ENCODE results near the gene ABCG4. TPM values are rescaled to one million over a fixed set of nuclear protein-coding genes. Genes with fewer than 3 reads are reported as not detected.
"Not testable (repeated sequence)": the region's sequence is repeated elsewhere in the genome, so short reads cannot be mapped to it uniquely, and the experiment has no call there.

ABCG4 gene
- total RNA-seq, 3 donors from 2014 or later = 0.16 TPM; not detected in 2

DNA sequence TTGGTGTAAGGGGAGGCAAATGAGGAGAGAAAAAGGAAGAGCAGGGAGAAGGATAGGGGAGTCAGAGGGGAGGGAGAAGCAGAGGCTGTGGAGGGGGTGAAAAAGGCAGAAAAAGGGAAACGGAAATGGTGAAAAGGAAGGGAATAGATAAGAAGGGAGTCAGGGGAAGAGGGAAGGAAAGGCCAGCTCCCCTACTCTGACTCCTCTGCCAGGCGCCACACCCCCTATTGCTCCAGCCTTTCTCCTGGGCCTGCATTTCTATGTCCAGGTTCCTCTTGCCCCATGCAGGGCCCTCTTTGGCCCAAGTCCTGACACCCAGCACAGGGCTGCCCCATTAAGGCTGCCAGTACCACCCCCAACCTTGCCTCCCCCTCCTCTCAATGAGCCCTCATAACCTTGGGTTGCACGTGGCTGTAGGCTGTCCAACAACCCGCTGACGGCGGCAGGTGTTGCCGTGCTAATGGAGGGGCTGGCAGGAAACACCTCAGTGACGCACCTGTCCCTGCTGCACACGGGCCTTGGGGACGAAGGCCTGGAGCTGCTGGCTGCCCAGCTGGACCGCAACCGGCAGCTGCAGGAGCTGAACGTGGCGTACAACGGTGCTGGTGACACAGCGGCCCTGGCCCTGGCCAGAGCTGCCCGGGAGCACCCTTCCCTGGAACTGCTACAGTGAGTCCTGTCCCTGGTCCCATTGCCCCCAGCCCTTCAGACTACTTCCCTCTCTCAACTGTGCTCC is 33.0 kb downstream of the ABCG4 start:
- no peaks in the 10 kb centered on the region for H3K4me1 ChIP-seq
- no peaks in the 10 kb centered on the region for H3K36me3 ChIP-seq
- TF ChIP-seq POLR2A (IDR thresholded peaks at IDR 0.05) (no peak), POLR2AphosphoS5 (IDR thresholded peaks at IDR 0.05) (no peak)
- TF ChIP-seq, protein P1, sequence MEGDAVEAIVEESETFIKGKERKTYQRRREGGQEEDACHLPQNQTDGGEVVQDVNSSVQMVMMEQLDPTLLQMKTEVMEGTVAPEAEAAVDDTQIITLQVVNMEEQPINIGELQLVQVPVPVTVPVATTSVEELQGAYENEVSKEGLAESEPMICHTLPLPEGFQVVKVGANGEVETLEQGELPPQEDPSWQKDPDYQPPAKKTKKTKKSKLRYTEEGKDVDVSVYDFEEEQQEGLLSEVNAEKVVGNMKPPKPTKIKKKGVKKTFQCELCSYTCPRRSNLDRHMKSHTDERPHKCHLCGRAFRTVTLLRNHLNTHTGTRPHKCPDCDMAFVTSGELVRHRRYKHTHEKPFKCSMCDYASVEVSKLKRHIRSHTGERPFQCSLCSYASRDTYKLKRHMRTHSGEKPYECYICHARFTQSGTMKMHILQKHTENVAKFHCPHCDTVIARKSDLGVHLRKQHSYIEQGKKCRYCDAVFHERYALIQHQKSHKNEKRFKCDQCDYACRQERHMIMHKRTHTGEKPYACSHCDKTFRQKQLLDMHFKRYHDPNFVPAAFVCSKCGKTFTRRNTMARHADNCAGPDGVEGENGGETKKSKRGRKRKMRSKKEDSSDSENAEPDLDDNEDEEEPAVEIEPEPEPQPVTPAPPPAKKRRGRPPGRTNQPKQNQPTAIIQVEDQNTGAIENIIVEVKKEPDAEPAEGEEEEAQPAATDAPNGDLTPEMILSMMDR (IDR thresholded peaks at IDR 0.05) = no peak
- no peak overlapping the region for H3K4me3 ChIP-seq
- intact Hi-C loops (cut with DNase I; ENCODE audit: low total_unique reads) = no loop called here
- DNase-seq (ENCODE audit: low spot score in 2 of 2) = no peak
- peaks cover 0 to 2% of the 10 kb centered on the region in 2 donors for H3K27me3 ChIP-seq
- no peak overlapping the region for H3K27ac ChIP-seq
- H3K9me3 ChIP-seq = no peaks in the 10 kb centered on the region

DNA sequence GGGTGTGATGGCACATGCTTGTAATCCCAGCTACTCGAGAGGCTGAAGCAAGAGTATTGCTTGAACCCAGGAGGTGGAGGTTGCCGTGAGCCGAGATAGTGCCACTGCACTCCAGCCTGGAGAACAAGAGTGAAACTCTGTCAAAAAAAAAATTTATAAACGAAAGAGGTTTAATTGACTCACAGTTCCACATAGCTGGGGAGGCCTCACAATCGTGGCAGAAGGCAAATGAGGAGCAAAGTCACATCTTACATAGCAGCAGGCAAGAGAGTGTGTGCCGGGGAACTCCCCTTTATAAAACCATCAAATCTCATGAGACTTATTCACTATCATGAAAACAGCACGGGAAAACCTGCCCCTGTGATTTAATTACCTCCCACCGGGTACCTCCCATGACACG is 35.5 kb downstream of the ABCG4 start:
- H3K9me3 ChIP-seq; H3K36me3 ChIP-seq; H3K27me3 ChIP-seq; H3K27ac ChIP-seq; intact Hi-C loops (cut with DNase I; ENCODE audit: low total_unique reads); DNase-seq (ENCODE audit: low spot score in 2 of 2); H3K4me3 ChIP-seq; H3K4me1 ChIP-seq: not testable (repeated sequence)

DNA sequence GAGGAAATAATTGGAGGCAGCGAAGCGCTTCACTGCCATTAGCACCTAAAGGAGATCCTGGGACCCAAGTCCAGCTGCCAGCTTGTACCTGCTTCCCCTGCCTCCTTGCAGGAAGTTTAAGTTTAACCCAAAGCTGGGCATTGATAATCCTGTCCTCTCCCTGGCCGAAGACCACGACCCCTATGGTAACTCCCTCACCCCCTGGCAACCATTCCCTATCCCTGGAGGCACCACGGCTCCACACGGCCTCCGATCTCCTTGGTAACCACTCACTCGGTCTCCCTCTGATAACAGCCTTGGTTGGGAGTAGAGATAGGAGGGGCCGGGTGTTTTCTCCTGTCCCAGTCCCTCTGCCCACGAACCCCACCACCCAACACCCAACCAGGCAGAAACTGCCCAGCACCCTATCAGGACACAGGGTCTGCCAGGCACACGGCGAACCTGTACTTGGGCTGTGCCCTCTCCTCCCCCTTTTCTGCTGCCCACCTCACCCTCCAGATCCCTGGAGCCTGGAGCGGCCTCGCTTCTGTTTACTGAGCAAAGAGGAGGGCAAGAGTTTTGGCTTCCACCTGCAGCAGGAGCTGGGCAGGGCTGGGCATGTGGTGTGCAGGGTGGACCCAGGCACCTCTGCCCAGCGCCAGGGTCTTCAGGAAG is 37.3 kb downstream of the ABCG4 start:
- Histone ChIP-seq H3K4me1 (no peaks in the 10 kb centered on the region), H3K27me3 (peaks cover 0 to 2% of the 10 kb centered on the region in 2 donors), H3K9me3 (no peaks in the 10 kb centered on the region), H3K4me3 (no peak overlapping the region), H3K36me3 (no peaks in the 10 kb centered on the region), H3K27ac (no peak overlapping the region)
- intact Hi-C loops (cut with DNase I; ENCODE audit: low total_unique reads) = loop anchor here (1.0 kb wide), 1 partner anchor 24 kb away; no protein-coding TSS in a partner anchor
- DNase-seq (ENCODE audit: low spot score in 2 of 2) = no peak
- TF ChIP-seq POLR2AphosphoS5 (IDR thresholded peaks at IDR 0.05) (no peak), POLR2A (IDR thresholded peaks at IDR 0.05) (no peak)
- TF ChIP-seq, protein P1 (IDR thresholded peaks at IDR 0.05) = no peak

DNA sequence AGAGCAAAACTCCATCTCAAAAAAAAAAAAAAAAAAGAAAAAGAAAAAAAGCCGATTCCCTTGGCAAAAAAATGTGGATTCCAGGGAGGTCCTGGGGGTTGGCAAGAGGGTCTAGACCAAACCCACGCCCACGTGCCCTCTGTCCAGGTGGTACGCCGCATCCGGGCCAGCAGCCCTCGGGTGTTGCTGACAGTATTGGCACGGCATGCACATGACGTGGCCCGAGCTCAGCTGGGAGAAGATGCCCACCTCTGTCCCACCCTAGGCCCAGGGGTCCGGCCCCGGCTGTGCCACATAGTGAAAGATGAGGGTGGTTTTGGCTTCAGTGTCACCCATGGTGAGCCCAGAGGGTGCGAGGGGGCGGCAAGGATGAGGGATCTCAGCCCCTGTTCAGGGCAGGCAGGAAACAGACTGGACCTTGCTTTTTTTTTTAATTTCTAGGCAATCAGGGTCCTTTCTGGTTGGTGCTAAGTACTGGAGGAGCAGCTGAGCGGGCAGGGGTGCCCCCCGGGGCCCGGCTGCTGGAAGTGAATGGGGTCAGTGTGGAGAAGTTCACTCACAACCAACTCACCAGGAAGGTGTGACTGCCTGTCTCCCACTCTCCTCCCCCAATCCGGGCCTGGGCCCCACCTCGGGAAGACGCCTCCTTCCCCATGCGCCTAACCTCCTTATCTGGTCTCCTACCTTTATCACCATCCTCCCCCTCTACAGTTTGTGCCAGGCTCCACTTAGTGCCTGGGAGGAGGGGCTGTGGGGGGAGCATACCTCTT is 38.5 kb downstream of the ABCG4 start:
- intact Hi-C loops (cut with DNase I; ENCODE audit: low total_unique reads) = no loop called here

DNA sequence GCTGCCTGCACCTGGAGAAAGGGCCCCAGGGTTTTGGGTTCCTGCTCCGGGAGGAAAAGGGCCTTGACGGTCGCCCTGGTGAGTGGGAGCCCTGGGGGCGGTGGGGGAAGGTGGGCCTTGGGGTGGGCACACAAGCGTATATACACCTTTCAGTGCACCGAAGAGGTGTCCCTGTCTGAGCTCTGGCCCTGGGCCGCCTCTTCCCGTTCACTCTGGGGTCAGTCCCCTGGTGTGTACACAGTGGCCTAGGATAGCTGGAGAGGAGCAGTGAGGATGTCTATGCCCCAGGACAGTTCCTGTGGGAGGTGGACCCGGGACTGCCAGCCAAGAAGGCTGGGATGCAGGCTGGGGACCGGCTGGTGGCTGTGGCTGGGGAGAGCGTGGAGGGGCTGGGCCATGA is 39.2 kb downstream of the ABCG4 start:
- H3K36me3 ChIP-seq = no peaks in the 10 kb centered on the region
- intact Hi-C loops (cut with DNase I; ENCODE audit: low total_unique reads) = no loop called here
- H3K27me3 ChIP-seq = peaks cover 0 to 2% of the 10 kb centered on the region in 2 donors
- no peak for DNase-seq (ENCODE audit: low spot score in 2 of 2)
- TF ChIP-seq POLR2AphosphoS5 (IDR thresholded peaks at IDR 0.05) (no peak), POLR2A (IDR thresholded peaks at IDR 0.05) (no peak)
- TF ChIP-seq, protein P1 (IDR thresholded peaks at IDR 0.05) = no peak
- H3K4me1 ChIP-seq = no peaks in the 10 kb centered on the region
- no peaks in the 10 kb centered on the region for H3K9me3 ChIP-seq
- no peak overlapping the region for H3K27ac ChIP-seq
- H3K4me3 ChIP-seq = no peak overlapping the region

More for the DNA sequence above, 38.5 kb downstream of the ABCG4 start:
- no peaks in the 10 kb centered on the region for H3K36me3 ChIP-seq
- H3K4me3 ChIP-seq = no peak overlapping the region
- no peak for TF ChIP-seq POLR2A (IDR thresholded peaks at IDR 0.05)
- TF ChIP-seq, protein P1 (IDR thresholded peaks at IDR 0.05) = no peak
- TF ChIP-seq POLR2AphosphoS5 (IDR thresholded peaks at IDR 0.05) = no peak
- H3K4me1 ChIP-seq = no peaks in the 10 kb centered on the region
- H3K27me3 ChIP-seq = peaks cover 0 to 2% of the 10 kb centered on the region in 2 donors
- no peaks in the 10 kb centered on the region for H3K9me3 ChIP-seq
- no peak overlapping the region for H3K27ac ChIP-seq
- DNase-seq (ENCODE audit: low spot score in 2 of 2) = no peak
